GM12878 (cell line): ENCODE data around the gene ZNF511. TPM values are rescaled to one million over a fixed set of nuclear protein-coding genes. Genes with fewer than 3 reads are reported as not detected.

Source experiments
- CBX5 ChIP-seq: sonication (generic); IDR thresholded peaks from 2 replicates; pipeline ENCODE4 v1.6.1; 2016; ENCODE audit warnings: low read depth, moderate library complexity, mild to moderate bottlenecking, inconsistent platforms
- CEBPB ChIP-seq, 2 experiments: fragments of 150-350 bp in 1 of 2; IDR thresholded peaks; 2 replicates each; pipeline ENCODE4 v1.6.1; 2012 to 2014; ENCODE audit warnings: low read depth in 2 of 2, low read length in 2 of 2, borderline replicate concordance in 1 of 2, inconsistent platforms in 1 of 2
- CHD2 ChIP-seq: IDR thresholded peaks from 2 replicates; pipeline ENCODE4 v1.6.1; 2011; ENCODE audit warnings: low read depth, low read length, improper control_type of control experiment, borderline replicate concordance
- DPF2 ChIP-seq: fragments of 450-650 bp; IDR thresholded peaks from 2 replicates; pipeline ENCODE4 v1.6.1; 2017; ENCODE audit warnings: mild to moderate bottlenecking
- E4F1 ChIP-seq: fragments of 450-650 bp; IDR thresholded peaks from 2 replicates; pipeline ENCODE4 v1.6.1; 2018; ENCODE audit warnings: borderline replicate concordance, mild to moderate bottlenecking; ENCODE audit not compliant: partially characterized antibody
- GABPA ChIP-seq: IDR thresholded peaks from 2 replicates; pipeline ENCODE4 v1.6.1; 2014; ENCODE audit warnings: antibody characterized with exemption, low read depth, mild to moderate bottlenecking, inconsistent platforms
- HCFC1 ChIP-seq: fragments of 150-350 bp; IDR thresholded peaks from 2 replicates; pipeline ENCODE4 v1.6.1; 2014; ENCODE audit warnings: low read length
- IKZF1 ChIP-seq: fragments of 450-650 bp; conservative IDR thresholded peaks from 2 replicates; pipeline ENCODE4 v1.6.1; 2017; ENCODE audit warnings: antibody characterized with exemption, mild to moderate bottlenecking
- MTA2 ChIP-seq: fragments of 450-650 bp; IDR thresholded peaks from 2 replicates; pipeline ENCODE4 v1.6.1; 2016; ENCODE audit warnings: low read depth, mild to moderate bottlenecking, moderate library complexity
- POLR2A ChIP-seq: IDR thresholded peaks from 2 replicates; pipeline ENCODE4 v1.6.1; 2011; ENCODE audit warnings: low read depth, mild to moderate bottlenecking, low read length
- SMAD1 ChIP-seq: fragments of 450-650 bp; IDR thresholded peaks from 2 replicates; pipeline ENCODE4 v1.6.1; 2018; ENCODE audit warnings: mild to moderate bottlenecking, low read depth; ENCODE audit not compliant: partially characterized antibody
- SPI1 ChIP-seq: IDR thresholded peaks from 2 replicates; pipeline ENCODE4 v1.6.1; 2011; ENCODE audit warnings: low read depth, mild to moderate bottlenecking, low read length, moderate library complexity, borderline replicate concordance; ENCODE audit not compliant: insufficient read depth
- SUZ12 ChIP-seq: fragments of 200-600 bp; sonication (generic); IDR thresholded peaks from one replicate; pipeline ENCODE4 v1.6.1; 2018; ENCODE audit warnings: antibody characterized with exemption, mild to moderate bottlenecking; ENCODE audit not compliant: unreplicated experiment
- TAF1 ChIP-seq: IDR thresholded peaks from 2 replicates; pipeline ENCODE4 v1.6.1; 2011; ENCODE audit warnings: mild to moderate bottlenecking, low read depth, low read length, borderline replicate concordance
- ZNF24 ChIP-seq: fragments of 450-650 bp; IDR thresholded peaks from 2 replicates; pipeline ENCODE4 v1.6.1; 2017; ENCODE audit warnings: antibody characterized with exemption, mild to moderate bottlenecking
- ZNF274 ChIP-seq: IDR thresholded peaks from one replicate; pipeline ENCODE4 v1.8.0; 2011; ENCODE audit not compliant: insufficient read length, insufficient read depth
- polyA plus RNA-seq, 11 experiments: library from polyadenylated mRNA; depleted of rRNA in 4 of 11; unstranded in 6 of 11; stranded (reverse) in 5 of 11; fragments of >200 nt; fragmentation: Nextera tagmentation in 4 of 11; fragmentation: Illumina TruSeq in 1 of 11; extraction: Ambion mirVana in 4 of 11; extraction: Trizol in 1 of 11; gene quantifications; 1 replicate in 1 of 11; 2 replicates in 10 of 11; pipeline versions ENCODE4 v1.2.1 to v1.2.3, GENCODE V29; 2011 to 2016; ENCODE audit warnings: inconsistent platforms in 2 of 11, missing spikeins in 2 of 11, low read depth in 1 of 11
- total RNA-seq, 4 experiments: library from RNA; depleted of rRNA in 3 of 4; stranded (reverse); fragments of >200 nt in 3 of 4; fragmentation: Illumina TruSeq in 1 of 4; extraction: Trizol in 1 of 4; gene quantifications; 2 replicates each; pipeline versions ENCODE4 v1.2.1 to v1.2.3, GENCODE V29; 2013 to 2021
- TF ChIP-seq, protein P1 (sequence below): fragments of 450-650 bp; IDR thresholded peaks from 2 replicates; pipeline ENCODE4 v1.6.1; 2016; ENCODE audit warnings: mild to moderate bottlenecking, moderate library complexity, borderline replicate concordance
- TF ChIP-seq, protein P2 (sequence below): fragments of 450-650 bp; IDR thresholded peaks from 2 replicates; pipeline ENCODE4 v1.6.1; 2017; ENCODE audit warnings: borderline replicate concordance
- TF ChIP-seq, protein P3 (sequence below): fragments of 450-650 bp; IDR thresholded peaks from 2 replicates; pipeline ENCODE4 v1.6.1; 2014; ENCODE audit warnings: mild to moderate bottlenecking
- TF ChIP-seq, protein P4 (sequence below): IDR thresholded peaks from 2 replicates; pipeline ENCODE4 v1.6.1; 2012; ENCODE audit warnings: low read length, inconsistent platforms

ZNF511 gene
- total and polyA plus RNA-seq, 10 of the 15 experiments (the other 5 are each of a cell fraction or from before 2014, with no cell fraction given): 0.58 to 110 (median 32.0) TPM

DNA sequence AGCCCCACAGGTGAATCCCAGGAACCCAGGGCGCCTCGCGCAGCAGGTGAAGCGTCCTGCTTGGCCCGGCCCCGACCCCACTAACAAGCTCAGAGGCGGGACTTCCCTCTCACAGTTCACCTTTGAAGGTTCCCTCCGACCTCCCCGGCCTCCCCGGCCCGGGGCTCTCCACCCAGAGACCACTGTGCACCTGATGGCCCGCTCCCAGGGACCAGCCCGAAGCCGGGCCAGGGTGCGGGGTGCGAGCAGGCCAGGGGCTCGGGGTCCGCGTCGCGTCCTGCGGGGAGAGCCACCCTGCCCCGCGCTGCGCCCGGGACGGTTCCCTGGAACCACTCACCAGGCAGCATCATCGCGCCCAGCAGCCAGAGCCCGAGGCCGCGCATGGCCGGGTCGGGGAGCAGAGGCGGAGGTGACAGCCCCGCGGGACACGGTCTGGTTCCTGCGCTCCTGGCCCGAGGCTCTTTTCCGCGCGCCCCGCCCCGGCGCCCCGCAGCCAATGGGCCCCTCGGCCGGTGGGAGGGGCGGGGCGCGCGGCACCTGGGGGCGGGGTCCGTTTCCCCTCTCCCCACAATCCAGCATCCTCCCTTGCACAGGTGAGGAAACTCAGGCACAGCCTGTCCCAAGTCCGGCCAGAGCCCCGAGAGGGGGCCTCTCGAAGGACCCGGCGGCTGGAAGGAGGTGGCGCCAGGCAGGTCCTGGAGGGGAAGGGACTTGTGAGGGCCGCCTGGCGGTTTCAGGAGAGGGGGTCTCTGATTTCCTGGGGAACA, 32.1 kb upstream of the ZNF511 start, which contains the start of gene ADAM8 (continued):
- TF ChIP-seq, protein P1, sequence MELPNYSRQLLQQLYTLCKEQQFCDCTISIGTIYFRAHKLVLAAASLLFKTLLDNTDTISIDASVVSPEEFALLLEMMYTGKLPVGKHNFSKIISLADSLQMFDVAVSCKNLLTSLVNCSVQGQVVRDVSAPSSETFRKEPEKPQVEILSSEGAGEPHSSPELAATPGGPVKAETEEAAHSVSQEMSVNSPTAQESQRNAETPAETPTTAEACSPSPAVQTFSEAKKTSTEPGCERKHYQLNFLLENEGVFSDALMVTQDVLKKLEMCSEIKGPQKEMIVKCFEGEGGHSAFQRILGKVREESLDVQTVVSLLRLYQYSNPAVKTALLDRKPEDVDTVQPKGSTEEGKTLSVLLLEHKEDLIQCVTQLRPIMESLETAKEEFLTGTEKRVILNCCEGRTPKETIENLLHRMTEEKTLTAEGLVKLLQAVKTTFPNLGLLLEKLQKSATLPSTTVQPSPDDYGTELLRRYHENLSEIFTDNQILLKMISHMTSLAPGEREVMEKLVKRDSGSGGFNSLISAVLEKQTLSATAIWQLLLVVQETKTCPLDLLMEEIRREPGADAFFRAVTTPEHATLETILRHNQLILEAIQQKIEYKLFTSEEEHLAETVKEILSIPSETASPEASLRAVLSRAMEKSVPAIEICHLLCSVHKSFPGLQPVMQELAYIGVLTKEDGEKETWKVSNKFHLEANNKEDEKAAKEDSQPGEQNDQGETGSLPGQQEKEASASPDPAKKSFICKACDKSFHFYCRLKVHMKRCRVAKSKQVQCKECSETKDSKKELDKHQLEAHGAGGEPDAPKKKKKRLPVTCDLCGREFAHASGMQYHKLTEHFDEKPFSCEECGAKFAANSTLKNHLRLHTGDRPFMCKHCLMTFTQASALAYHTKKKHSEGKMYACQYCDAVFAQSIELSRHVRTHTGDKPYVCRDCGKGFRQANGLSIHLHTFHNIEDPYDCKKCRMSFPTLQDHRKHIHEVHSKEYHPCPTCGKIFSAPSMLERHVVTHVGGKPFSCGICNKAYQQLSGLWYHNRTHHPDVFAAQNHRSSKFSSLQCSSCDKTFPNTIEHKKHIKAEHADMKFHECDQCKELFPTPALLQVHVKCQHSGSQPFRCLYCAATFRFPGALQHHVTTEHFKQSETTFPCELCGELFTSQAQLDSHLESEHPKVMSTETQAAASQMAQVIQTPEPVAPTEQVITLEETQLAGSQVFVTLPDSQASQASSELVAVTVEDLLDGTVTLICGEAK: no peak
- TF ChIP-seq IKZF1: peak; percentile 60; the same call in 1 of the 2 replicates
- no peak for TF ChIP-seq E4F1
- peak; percentile 72; the same call in 1 of the 2 replicates for TF ChIP-seq TAF1
- TF ChIP-seq SMAD1: no peak
- TF ChIP-seq ZNF274: no peak
- no peak for TF ChIP-seq CEBPB (IDR thresholded peaks at IDR 0.05; ENCODE audit: borderline replicate concordance in 1 of 2, low read depth in 2 of 2, low read length in 2 of 2)
- no peak for TF ChIP-seq SUZ12
- no peak for TF ChIP-seq MTA2
- TF ChIP-seq SPI1: no peak
- peak; percentile 89 for TF ChIP-seq DPF2
- TF ChIP-seq, protein P2, sequence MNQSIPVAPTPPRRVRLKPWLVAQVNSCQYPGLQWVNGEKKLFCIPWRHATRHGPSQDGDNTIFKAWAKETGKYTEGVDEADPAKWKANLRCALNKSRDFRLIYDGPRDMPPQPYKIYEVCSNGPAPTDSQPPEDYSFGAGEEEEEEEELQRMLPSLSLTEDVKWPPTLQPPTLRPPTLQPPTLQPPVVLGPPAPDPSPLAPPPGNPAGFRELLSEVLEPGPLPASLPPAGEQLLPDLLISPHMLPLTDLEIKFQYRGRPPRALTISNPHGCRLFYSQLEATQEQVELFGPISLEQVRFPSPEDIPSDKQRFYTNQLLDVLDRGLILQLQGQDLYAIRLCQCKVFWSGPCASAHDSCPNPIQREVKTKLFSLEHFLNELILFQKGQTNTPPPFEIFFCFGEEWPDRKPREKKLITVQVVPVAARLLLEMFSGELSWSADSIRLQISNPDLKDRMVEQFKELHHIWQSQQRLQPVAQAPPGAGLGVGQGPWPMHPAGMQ: no peak
- no peak for TF ChIP-seq HCFC1
- TF ChIP-seq POLR2A: peak; percentile 90
- no peak for TF ChIP-seq GABPA
- TF ChIP-seq, protein P3, sequence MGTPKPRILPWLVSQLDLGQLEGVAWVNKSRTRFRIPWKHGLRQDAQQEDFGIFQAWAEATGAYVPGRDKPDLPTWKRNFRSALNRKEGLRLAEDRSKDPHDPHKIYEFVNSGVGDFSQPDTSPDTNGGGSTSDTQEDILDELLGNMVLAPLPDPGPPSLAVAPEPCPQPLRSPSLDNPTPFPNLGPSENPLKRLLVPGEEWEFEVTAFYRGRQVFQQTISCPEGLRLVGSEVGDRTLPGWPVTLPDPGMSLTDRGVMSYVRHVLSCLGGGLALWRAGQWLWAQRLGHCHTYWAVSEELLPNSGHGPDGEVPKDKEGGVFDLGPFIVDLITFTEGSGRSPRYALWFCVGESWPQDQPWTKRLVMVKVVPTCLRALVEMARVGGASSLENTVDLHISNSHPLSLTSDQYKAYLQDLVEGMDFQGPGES: no peak
- TF ChIP-seq CBX5: no peak
- TF ChIP-seq, protein P4, sequence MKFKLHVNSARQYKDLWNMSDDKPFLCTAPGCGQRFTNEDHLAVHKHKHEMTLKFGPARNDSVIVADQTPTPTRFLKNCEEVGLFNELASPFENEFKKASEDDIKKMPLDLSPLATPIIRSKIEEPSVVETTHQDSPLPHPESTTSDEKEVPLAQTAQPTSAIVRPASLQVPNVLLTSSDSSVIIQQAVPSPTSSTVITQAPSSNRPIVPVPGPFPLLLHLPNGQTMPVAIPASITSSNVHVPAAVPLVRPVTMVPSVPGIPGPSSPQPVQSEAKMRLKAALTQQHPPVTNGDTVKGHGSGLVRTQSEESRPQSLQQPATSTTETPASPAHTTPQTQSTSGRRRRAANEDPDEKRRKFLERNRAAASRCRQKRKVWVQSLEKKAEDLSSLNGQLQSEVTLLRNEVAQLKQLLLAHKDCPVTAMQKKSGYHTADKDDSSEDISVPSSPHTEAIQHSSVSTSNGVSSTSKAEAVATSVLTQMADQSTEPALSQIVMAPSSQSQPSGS: no peak
- no peak for TF ChIP-seq ZNF24
- TF ChIP-seq CHD2: no peak
